ENCODE measurements around the gene YEATS2.
"Not testable (repeated sequence)": the region's sequence is repeated elsewhere in the genome, so short reads cannot be mapped to it uniquely, and the experiment has no call there.

The YEATS2 gene

DNA sequence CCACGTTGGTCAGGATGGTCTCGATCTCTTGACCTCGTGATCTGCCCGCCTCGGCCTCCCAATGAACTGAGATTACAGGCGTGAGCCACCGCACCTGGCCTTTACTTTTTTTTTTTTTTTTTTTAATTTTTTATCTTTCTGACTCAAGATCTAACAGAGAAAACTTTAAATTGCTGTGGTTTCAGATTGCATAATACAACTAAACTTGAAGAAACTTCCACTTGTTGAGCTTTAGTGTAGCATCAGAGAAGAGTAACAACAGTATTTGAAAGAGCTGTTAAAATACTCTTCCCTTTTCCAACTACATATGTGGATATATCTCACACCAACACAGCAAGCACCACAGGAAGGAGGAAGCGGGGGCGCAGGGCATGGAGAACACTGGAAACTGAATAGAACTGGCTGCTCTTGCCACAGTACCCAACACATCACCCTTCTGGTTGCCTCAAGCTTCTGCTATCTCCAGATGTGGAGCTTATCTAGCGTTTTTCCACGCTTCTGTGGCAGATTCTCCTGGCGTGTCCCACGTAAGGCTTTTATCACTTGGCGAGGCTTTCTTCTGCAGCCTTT is 82.4 kb downstream of the YEATS2 start:
- no peak for DNase-seq

DNA sequence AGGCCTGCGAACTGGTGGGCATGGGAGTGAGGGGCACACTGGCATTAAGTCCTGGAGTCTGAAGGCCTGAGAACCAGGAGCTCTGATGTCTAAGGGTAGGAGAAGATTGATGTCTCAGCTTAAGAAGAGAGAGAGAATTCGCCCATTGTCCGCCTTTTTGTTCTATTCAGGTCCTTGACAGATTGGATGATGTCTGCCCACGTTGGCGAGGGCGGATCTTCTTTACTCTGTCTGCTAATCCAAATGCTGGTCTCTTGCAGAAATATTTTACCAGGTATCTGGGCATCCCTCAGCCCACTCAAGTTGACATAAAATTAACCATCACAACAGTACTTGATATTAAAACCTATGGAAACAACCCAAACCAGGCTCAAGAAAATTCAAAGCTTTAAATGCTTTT is 83.6 kb downstream of the YEATS2 start:
- DNase-seq = no peak

DNA sequence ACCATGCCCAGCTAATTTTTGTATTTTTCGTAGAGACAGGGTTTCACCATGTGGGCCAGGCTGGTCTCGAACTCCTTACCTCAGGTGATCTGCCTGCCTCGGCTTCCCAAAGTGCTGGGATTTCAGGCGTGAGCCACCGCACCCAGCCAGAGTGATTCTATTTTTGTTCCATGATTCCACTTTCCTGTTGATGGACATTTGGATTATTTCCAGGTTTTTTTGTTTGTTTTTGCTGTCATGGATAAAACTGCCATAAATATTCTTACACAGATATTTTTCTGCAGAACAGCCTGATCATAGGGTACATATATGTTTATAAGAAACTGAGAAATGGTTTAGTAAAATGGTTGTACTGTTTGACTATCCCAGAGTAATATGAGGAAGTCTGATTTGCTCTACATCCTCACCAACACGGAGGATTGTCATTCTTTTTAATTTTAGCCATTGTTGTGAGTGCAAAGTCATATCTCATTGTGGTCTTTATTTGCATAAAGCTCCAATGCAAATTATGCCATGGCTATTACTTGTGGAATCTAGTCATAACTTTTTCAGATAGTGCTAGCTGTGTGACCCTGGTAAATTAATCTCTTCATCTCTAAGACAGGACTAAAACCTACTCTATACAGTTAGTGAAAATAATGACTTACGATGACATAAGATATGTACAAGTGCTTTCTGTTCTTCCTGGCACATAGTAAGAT is 85.1 kb downstream of the YEATS2 start:
- DNase-seq = no peak

DNA sequence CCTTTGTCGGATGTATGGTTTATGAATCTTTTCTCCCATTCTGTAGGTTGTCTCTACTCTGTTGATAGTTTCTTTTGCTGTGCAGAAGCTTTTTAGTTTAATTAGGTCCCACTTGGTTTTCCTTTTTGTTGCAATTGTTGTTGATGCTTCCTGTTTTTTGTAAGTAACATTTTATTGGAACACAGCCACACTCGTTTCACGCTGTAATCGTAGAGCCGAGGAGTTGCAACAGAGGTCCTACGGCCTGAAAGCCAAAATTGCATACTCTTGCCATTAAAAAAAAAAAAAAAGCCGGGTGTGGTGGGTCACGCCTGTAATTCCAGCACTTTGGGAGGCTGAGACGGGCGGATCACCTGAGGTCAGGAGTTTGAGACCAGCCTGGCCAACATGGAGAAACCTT is 86.9 kb downstream of the YEATS2 start:
- not testable (repeated sequence) for DNase-seq

DNA sequence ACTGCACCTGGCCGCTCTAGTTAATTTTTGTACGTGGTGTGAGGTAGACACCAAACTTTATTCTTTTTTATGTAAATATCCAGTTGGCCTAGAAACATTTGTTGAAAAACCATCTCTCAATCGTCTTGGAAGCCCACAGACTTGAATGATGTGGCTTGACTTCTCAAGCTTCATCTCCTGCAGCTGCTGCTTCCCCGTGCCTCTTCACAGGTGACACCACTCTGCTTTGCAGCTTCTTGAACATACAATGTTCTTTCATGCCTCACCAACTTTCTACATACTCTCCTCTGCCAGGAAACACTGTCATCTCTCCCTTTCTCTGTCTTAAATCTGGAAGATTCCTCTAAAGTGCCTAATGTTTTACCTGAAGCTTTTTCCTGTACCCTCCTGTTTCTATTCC is 92.2 kb downstream of the YEATS2 start:
- no peak for DNase-seq

DNA sequence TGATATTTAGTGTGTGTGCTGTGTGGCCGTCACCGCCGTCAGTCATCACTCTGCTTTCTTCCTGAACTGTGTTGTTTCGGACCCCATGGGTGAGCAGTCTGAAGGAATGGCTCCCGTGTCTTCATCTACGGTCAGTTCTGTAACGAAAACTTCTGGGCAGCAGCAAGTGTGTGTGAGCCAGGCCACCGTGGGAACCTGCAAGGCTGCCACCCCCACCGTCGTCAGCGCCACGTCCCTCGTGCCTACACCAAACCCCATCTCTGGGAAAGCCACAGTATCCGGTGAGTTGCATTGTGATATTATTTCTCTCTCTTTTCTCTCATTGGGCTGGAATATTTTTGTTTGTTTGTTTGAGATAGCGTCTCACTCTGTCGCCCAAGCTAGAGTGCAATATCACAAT is 93.1 kb downstream of the YEATS2 start:
- DNase-seq = no peak

DNA sequence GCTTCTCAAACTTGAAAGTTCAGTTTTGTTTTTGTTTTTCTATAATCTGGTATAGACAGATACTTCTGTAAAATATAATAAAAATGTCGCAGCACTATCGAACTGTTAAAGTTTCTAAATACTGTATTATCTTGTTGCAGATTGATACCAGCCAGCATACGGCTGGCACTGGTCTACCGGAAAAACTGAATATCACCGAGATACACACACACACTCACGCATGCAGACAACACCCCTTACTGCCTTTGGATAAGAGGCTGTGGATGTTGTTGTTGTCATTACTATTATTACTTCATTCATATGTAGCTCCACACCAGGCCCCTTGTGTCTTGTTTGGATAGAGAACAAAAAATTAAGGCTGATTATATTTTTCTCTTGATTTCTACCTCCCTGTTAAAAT is 95.4 kb downstream of the YEATS2 start:
- DNase-seq = no peak

DNA sequence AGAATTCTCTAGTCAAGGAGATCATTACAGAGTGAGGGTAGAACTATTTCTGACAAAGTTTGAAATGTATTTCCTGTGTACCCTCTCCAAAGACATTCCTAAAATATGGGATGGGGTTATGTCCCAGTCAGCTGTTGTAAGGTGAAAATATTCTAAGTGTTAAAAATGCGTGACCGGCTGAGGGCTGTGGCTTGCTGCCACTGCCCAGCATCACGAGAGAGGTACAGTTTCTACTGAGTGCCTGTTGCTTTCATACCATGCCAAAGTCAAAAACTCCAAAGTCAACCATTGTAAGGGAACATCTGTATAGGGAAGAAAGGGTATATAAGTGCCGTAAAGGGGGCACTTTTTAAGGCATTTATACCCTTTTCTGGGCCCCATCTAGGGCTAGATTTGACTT is 96.9 kb downstream of the YEATS2 start:
- no peak for DNase-seq

DNA sequence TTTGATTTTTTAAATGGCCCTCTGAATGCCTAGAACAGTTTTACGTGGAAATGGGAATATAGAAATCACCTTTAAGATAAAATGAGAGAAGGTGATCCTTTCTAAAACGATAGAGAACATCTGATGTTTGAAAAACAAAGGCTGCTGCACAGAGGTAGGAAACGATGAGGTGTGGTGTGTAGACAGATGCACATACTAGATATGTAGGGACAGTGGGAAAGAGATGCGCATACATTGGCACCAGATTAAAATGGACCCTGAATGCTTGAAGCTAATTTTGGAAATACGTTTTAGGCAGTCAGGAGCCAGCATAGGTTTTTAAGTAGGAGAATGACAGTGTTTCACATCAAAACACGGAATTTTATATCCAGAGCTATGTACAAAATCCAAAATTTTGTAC is 98.8 kb downstream of the YEATS2 start:
- no peak for DNase-seq

DNA sequence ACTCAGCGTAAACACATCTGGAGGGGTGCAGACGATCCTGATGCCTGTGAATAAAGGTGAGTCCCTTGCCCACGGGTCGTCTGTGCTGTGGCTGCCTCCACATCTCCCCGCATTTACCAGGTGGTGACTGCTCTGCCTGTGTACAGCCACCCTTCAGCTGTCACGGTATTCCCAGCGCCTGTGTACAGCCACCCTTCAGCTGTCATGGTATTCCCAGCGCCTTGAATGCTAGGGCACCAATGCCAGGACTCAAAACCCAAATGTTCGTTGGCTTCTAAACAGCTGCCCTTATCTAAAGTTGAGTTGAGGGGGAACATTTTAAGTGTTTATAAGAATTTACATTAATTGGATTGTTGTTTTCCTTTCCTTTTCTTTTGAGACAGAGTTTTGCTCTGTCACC is 100.4 kb downstream of the YEATS2 start:
- no peak for DNase-seq

DNA sequence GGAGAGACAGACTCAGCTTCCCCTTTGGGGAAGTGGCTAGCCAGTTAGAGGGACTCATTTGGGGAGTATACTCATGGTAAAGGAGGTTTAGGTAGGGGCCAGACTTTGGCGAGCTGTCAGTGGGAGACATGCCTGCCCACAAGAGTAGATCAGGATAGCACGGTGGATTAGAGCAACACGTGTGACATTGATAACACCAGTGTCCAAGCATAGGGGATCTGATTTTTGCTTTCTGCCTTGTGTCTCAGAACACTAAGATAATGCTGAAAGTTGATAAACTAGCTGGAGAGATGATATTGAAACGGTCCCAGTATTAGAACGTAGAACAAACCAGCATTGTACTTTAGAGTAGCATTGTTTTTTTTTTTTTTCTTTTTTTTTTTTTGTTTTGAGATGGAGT is 101.9 kb downstream of the YEATS2 start:
- no peak for DNase-seq

DNA sequence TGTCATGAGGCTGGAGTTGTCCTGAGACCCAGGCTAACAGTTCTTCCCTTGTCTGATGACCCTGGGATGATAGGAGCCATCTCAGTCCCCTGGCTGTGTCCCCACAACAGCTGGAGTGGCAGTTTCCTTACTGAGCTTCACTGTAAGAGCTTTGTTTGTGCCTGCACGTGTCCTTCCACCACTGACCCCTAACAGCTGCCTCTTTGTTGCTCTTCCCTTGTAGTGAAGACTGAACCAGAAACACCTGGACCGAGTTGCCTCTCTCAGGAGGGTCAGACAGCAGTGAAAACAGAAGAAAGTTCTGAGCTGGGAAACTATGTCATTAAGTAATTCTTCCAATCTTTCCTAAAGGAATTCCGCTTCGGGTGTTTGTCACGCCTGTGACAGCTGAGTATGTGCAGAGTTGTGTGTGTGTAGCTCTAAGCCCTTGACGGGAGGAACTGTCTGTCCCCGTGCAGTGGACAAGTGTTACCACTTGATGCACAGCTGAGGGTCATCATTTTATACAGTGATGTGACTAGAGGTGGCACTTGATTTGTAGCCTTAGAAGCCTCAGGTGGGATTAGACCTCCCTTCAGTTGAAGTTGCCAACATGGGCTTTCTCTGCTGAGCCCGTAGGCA is 102.8 kb downstream of the YEATS2 start:
- no peak for DNase-seq

DNA sequence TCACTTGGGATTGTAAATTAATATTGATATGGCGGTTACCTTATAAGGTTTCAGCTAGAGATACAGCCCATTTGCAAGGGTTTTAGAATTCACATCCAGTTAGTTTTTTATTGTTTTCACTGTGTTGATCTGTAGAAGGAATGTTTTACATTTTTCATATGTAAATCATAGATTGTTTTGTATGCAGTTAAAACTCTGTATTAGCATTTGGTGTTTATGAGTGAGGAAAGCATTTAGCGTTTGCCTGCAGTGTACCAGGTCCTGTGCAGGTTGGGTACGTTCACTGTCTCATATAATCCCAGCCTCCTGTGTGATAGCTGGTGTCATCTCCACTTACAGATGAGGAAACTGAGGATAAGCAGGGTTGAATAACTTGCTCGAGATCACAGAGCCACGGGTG is 104.0 kb downstream of the YEATS2 start:
- DNase-seq = no peak

DNA sequence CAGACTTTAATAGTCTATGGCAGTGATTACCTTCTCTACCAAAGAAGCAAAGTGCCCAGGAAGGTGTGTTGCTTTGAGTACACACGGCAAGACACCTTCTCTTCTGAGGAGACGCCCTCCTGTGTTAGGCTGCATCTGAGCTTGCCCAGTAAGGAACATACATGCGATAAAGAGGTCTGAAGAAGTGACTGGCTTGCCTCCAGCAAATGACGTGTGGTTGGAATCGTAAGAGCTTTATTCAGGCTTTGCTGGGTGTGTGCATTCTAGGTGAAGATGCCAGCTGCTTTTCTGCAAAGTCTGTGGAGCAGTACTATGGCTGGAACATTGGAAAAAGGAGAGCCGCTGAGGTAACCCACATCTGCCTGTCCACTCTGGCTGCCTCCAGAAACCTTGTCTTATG is 105.4 kb downstream of the YEATS2 start:
- no peak for DNase-seq

DNA sequence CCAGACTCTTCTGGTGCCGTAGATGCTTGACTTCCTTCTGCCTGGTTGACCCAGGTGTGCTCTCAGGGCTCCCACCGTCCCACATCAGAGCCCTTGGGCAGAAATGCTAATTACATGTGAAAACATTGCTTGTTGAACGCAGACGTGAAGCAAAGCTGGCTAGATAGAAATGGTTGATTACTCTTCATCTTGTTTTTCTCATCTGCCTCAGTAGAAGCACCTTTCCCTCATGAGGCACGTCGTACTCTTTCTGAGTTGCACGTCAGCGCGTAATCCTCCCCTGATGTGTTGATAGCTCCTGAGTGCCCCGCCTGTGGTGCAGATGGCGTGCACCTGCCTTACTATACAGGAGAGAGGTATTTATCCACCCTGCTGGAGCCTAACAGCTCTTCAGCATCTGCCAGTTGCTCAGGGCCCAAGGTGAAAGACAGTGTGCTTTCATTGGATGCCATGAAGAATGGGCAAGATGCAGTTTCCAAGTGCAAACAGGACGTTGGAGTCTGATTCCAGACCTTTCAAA is 109.7 kb downstream of the YEATS2 start:
- no peak for DNase-seq

DNA sequence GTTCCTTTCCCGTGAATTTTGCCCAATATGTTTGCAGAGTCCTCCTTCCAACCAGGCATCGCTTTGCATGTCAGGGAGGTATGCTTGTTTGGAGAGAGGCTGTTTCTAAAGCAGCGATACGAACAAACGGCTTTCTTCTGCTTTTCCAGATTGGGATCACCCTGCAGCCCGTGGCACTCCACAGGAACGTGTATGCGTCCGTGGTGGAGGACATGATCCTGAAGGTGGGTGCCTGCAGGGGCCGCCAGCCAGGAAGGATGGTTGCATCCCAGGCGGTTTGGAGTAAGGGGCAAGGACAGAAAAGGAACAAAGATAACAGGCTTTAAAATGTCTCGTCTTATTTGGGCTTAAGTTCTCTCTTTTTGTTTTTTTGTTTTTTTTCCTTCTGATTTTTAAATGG is 110.3 kb downstream of the YEATS2 start:
- no peak for DNase-seq

DNA sequence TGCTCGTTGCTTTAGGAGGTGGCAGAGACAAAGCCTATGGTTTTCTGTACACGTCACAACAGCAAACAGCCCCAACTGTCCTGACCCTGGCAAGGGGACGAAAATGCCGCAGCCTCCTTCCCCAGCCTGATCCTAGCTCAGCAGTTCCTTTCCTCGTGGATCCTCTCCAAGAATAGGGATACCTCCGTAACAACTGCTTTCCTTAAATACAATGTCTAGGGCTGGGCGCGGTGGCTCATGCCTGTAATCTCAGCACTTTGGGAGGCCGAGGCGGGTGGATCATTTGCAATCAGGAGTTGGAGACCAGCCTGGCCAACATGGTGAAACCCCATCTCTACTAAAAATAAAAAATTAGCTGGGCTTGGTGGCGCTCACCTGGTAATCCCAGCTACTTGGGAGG is 110.8 kb downstream of the YEATS2 start:
- DNase-seq = no peak

DNA sequence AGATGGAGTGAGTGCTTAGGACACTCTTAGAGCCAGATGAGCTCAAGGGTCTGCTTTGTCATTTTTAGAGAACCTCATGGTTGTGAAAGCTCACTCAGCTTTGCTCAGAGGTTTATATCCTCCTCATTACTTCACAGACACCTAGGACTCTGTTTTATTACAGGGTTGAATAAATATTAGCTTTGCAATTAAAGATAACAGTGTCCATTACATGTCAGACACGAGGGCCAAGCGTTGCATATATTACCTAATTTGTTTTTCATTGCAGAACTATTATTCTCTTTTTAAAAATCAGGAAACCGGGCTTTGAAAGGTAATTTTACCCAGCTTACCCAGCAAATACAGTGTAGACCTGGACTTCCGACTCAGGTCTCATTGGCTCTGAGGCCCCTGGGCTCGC is 111.7 kb downstream of the YEATS2 start:
- no peak for DNase-seq

DNA sequence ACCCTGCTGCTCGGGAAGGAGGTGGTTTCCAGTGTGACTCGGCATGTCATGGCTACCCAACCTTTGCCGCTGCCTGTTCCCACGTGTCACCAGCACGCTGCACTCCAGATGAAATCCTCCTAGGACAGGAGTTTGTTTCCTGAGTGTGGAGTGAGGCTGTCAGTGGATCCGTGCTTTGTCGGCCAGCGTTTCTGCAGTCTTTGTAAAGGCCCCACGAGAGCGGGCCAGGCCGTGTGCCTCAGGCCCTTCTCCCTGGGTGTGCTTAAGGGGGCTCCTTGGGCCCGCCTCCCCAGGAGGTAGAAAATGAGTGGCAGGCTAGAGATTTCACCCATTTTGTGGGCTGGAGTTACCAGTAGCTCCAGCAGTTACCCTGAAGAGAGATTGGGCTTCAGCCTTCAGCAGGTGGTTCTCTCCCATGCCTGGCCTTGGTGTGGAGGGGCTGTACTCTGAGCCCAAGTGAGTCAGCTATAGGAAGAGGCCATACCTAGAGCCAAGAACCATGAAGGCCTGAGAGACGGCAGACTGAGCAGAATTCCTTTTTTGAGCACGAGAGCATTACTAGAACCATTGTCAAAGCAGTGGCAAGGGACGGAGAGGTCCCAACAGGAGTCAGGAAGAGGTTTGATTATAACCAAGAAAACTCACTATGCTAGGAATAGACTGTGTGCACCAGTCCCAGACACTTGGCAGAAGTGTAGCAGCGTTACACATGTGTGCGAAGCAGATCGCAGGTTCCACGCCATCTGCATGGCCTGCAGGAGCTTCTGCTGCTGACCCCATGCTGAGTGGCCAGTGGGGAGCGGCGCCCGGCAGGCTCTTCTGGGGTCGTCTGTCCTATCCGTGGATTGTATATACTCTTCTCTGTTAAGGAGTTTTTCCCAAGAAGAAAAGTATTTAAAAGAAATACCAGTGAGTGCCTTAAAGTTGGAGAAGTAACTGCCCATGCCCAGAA is 113.3 kb downstream of the YEATS2 start:
- DNase-seq = no peak

DNA sequence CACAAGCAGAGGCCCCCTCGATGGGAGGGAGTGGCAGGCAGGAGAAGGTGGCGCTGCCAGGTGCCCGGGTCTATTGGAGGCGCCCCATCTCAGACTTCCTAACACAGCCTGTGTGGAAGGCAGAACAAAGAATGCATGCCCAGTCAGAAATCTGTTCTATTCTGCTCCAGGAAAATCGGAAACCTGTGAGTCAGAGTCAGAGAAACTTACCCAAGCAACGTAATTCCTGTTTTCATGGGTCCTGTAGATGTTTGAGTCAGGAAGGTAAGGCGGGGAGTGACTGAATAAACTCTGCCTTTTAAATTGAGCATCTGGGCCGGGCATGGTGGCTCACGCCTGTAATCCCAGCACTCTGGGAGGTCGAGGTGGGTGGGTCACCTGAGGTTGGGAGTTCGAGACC is 114.0 kb downstream of the YEATS2 start:
- no peak for DNase-seq

DNA sequence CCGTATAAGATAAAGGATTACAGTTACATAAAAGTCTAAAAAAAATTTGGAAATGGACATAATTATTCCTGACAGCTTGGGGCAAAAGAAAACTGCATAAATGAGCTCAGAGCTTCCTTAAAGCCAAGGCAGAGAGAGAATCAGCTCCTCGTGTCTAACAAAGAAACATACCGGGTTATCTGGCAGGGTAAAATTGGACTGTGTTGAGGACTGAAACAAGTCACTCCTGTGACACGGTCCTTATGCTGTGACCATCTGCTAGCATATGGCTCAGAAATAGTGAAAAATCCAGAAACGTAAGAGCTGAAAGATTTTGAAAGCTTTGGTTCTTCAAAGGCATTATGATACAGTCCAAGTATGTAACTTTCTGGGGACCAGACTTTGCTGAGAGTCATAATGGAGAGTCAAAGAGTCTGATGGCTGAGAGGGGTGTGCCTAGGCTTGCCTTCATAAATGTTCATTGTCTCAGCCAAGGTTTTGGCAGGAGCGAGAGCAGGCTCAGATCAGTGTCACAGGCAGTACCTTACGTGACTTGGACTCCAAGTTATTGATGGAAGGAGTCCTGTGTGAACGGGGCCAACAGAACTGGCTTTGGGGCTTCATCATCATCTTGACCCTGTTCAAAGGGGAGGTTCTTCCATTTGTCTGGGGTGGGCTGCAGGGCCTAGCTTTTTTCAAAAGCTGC is 115.3 kb downstream of the YEATS2 start:
- no peak for DNase-seq

DNA sequence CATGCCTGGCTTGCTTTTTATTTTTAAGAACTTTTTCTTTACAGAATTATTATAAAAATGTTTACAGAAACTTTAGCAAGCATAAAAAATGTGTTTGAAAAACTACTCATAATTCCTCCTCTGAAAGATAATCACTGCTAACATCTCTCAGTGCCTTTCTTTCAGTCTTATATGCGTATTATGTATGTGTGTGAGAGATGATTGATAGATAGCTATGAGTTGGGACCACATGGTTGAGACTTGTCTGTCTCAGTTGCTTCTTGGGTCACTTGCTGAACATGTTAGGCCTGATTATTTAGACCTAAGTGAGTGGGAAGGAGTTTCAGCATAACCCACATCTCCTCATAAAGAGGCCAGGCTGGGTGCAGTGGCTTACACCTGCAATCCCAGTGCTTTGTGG is 116.6 kb downstream of the YEATS2 start:
- no peak for DNase-seq

DNA sequence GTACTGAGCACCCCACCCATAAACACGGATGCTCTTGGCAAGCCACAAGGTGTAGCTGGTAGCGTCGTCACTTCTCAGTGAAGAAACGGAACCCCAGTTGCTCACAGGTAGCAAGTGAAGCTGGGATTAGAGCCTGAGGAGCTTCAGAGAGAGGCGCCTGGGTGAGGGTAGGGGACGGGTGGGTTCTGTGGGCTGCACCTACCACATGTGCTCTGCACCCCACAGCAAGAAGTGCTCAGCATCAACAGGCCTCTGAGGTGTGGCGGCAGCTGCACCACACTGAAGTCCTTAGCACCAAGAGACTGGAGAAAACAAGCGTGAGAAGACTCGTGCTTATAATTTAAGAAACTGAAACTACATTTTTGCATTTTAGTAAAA is 118.0 kb downstream of the YEATS2 start:
- no peak for DNase-seq
